Posterior cingulate gyrus (tissue), 11 donors: ENCODE results near the gene ACSS3.

Source experiments
- DNase-seq, 10 donors: peaks; one replicate each; pipeline versions ENCODE4 v3.0.0 to v3.0.0-alpha.2; 2020 to 2021; ENCODE audit warnings: mixed read lengths in 3 of 10
- intact Hi-C: fragments of 100-400 bp; cut with DNase I; formaldehyde crosslinking; loops from one replicate; pipeline ENCODE4 v1.15.1; 2023

Gene ACSS3

DNA sequence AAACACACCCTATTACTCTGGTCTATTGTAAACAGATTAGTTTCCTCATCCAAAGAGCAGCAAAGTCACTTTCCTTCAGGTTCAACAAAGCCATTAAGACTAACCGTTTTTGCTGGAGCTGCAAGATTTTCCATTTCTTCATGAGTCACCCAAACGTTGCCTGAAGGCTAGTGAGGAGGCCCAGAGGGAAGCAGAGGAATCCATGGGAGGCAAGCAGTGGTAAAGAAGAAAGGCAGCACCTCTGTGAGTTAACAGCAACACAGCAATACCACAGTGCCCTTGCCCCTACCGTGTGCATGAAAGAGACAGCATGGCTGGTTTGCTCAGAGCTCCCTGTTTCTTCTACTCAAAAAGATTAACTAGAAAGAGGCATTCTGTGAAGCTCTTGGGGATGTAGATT is 206.3 kb downstream of the ACSS3 start:
- intact Hi-C loops = no loop called here

GRCh38 chr12:81288651-81289050 is 210.8 kb downstream of the ACSS3 start:
- no peak for DNase-seq
- intact Hi-C loops = no loop called here

More for the DNA sequence above, 206.3 kb downstream of the ACSS3 start:
- DNase-seq = no peak

GRCh38 chr12:81294325-81295190 is 216.7 kb downstream of the ACSS3 start:
- intact Hi-C loops = no loop called here
- peak in 4 of 10 donors; percentile 21 to 68 (median 60) for DNase-seq

DNA sequence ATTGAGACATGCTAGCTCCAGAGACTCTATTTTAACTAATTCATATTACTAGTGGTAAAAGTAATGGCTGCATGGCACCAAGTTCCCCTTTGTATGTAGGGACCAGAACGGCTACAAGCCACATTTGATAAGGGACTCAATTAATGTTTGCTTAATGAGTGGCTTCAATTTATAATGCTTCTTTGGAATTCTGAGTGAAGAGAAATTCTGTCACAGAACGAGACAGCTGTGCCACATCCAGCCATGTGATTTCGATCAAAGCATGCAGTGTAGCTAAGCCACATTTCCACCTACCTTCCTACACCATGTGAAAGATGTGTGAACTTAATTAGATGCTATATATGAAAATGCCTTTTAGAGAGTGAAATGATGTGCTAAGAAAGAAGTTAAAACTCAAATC is 217.4 kb downstream of the ACSS3 start:
- intact Hi-C loops = no loop called here
- peak in 4 of 10 donors; percentile 10 to 82 (median 42) for DNase-seq

- intact Hi-C loops = no loop called here
- no peak for DNase-seq
Measured at GRCh38 chr12:81296556-81297305, 218.9 kb downstream of the ACSS3 start.

DNA sequence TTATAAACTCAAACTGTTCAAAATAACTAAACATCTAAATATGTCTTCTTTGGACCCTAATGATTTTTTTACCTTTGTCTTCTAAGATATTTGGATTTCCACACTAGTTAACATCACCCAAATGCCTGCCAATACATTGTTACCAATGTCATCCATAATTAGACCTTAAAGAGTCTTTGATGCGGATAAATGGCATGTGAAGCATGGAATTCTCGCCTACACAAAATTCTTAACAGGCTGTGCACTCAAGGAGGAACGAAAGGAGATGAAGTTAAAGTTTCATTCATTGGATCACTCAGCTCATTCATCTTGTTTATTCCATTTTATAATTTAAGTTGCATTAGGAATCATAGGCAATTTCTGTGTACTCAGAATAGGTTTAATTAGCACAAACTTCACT is 219.7 kb downstream of the ACSS3 start:
- no peak for DNase-seq

GRCh38 chr12:81300454-81300853 is 222.6 kb downstream of the ACSS3 start:
- intact Hi-C loops = no loop called here
- DNase-seq = no peak

More for the DNA sequence above, 219.7 kb downstream of the ACSS3 start:
- intact Hi-C loops = no loop called here

- intact Hi-C loops = no loop called here
- DNase-seq = no peak
Measured at GRCh38 chr12:81303935-81304334, 226.1 kb downstream of the ACSS3 start.
